Measurements from ENCODE around the gene PTPA. TPM values are rescaled to one million over a fixed set of nuclear protein-coding genes. Genes with fewer than 3 reads are reported as not detected.
"Not testable (repeated sequence)": the region's sequence is repeated elsewhere in the genome, so short reads cannot be mapped to it uniquely, and the experiment has no call there.

PTPA gene
- total RNA-seq, 1 donor: 73.5 TPM

DNA sequence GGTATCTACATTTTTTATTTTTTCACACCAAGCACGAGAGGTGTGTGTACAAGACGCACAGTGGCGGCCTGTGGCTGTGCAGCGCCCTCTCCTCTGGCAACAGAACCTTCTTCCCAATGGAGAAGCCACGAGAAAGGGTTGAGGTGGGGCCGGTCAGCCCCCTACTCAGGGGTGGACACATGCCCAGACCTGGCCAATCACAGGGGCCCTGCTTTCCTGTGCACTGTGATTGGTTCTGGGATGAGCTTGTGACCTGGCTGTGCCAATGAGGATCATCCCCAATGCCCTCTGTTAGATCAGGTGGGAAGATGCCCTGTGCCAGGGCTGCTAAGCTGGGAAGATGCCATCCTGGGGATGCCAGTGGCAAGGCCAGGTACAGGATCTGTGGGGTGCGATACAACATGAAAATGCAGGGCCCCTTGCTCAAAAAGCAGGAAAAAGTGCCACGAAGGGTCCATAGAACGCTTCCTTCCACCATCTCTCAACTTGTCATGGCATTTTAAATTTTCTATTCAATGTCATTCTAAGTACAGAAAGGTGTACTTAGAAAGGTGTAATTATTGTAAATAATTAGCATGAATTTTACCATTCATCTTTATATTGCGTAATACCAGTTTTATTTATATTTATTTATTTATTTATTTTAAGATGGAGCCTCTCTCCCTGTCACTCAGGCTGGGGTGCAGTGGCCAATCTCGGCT lies 51.4 kb downstream of the PTPA start:
- H3K4me3 ChIP-seq (ENCODE audit: insufficient read depth, low read length): no peak overlapping the region
- no peak overlapping the region for H2AFZ ChIP-seq (ENCODE audit: low read length)
- H3K4me2 ChIP-seq (ENCODE audit: insufficient read depth, low read length): no peak overlapping the region
- peak; percentile 65 for DNase-seq (ENCODE audit: insufficient read length, low spot score, missing footprints)
- no peaks in the 10 kb centered on the region for H3K79me2 ChIP-seq (ENCODE audit: insufficient read depth, low read length)
- no peaks in the 10 kb centered on the region for H3K27me3 ChIP-seq (ENCODE audit: insufficient read depth, low read length)
- peaks cover 28% of the 10 kb centered on the region for H3K4me1 ChIP-seq (ENCODE audit: insufficient read depth, low read length)
- no peaks in the 10 kb centered on the region for H3K9me3 ChIP-seq (ENCODE audit: low read depth, low read length)
- no peaks in the 10 kb centered on the region for H3K36me3 ChIP-seq (ENCODE audit: insufficient read depth, low read length)
- H4K20me1 ChIP-seq (ENCODE audit: insufficient read depth, low read length): no peaks in the 10 kb centered on the region
- TF ChIP-seq, protein P1, sequence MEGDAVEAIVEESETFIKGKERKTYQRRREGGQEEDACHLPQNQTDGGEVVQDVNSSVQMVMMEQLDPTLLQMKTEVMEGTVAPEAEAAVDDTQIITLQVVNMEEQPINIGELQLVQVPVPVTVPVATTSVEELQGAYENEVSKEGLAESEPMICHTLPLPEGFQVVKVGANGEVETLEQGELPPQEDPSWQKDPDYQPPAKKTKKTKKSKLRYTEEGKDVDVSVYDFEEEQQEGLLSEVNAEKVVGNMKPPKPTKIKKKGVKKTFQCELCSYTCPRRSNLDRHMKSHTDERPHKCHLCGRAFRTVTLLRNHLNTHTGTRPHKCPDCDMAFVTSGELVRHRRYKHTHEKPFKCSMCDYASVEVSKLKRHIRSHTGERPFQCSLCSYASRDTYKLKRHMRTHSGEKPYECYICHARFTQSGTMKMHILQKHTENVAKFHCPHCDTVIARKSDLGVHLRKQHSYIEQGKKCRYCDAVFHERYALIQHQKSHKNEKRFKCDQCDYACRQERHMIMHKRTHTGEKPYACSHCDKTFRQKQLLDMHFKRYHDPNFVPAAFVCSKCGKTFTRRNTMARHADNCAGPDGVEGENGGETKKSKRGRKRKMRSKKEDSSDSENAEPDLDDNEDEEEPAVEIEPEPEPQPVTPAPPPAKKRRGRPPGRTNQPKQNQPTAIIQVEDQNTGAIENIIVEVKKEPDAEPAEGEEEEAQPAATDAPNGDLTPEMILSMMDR (IDR thresholded peaks at IDR 0.05; ENCODE audit: extremely low read depth, low read depth, low read length): no peak
- H3K27ac ChIP-seq (ENCODE audit: low read depth, low read length): no peak overlapping the region

DNA sequence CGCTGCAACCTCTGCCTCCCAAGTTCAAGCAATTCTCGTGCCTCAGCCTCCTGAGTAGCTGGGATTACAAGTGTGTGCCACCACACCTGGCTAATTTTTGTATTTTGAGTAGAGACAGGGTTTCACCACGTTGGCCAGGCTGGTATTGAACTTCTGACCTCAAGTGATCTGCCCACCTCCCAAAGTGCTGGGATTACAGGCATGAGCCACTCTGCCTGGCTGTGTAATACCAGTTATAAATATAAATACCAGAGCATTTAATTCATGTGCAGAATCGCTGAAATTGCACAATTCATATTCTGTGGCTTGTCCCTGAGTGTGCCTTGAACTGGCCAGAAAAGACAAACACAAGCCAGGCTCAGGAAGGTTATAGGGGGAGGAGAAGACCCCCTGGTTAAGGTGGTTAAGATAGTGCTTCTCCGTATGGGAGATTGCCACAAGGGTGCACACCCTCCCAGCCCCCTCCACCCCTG lies 52.0 kb downstream of the PTPA start:
- not testable (repeated sequence) for H3K4me3 ChIP-seq (ENCODE audit: insufficient read depth, low read length); H3K36me3 ChIP-seq (ENCODE audit: insufficient read depth, low read length); H3K79me2 ChIP-seq (ENCODE audit: insufficient read depth, low read length); H3K9me3 ChIP-seq (ENCODE audit: low read depth, low read length); H4K20me1 ChIP-seq (ENCODE audit: insufficient read depth, low read length); H2AFZ ChIP-seq (ENCODE audit: low read length); H3K27me3 ChIP-seq (ENCODE audit: insufficient read depth, low read length); H3K4me2 ChIP-seq (ENCODE audit: insufficient read depth, low read length)
- peak; percentile 30 for DNase-seq (ENCODE audit: insufficient read length, low spot score, missing footprints)
- H3K4me1 ChIP-seq (ENCODE audit: insufficient read depth, low read length): peaks cover 34% of the 10 kb centered on the region
- H3K27ac ChIP-seq (ENCODE audit: low read depth, low read length): peak overlapping the region; percentile 56

DNA sequence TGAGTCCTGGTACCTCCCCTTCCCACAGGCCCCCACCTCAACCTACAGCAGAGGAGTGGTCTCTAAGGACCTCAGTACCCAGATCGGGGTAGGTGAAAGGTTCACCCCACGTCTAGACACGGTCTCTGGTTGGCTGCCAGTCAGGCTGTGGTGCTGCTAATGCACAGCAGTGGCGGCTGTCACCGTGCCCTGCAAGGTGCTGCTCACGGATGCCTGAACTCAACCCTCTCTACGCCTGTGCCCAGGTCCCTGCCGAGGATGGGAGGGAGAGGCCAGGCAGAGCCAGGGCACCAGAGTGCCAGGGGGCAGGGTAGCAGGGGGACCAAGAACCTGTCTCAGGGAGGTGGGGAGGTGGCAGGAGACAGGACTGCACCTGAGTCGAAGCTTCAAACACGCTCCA lies 52.5 kb downstream of the PTPA start:
- no peaks in the 10 kb centered on the region for H3K9me3 ChIP-seq (ENCODE audit: low read depth, low read length)
- H3K4me3 ChIP-seq (ENCODE audit: insufficient read depth, low read length): no peak overlapping the region
- H3K27me3 ChIP-seq (ENCODE audit: insufficient read depth, low read length): no peaks in the 10 kb centered on the region
- no peak overlapping the region for H2AFZ ChIP-seq (ENCODE audit: low read length)
- TF ChIP-seq, protein P1 (IDR thresholded peaks at IDR 0.05; ENCODE audit: extremely low read depth, low read depth, low read length): no peak
- H3K36me3 ChIP-seq (ENCODE audit: insufficient read depth, low read length): no peaks in the 10 kb centered on the region
- DNase-seq (ENCODE audit: insufficient read length, low spot score, missing footprints): no peak
- H3K27ac ChIP-seq (ENCODE audit: low read depth, low read length): peak overlapping the region; percentile 56
- H3K4me1 ChIP-seq (ENCODE audit: insufficient read depth, low read length): peaks cover 39% of the 10 kb centered on the region
- H3K79me2 ChIP-seq (ENCODE audit: insufficient read depth, low read length): no peaks in the 10 kb centered on the region
- H4K20me1 ChIP-seq (ENCODE audit: insufficient read depth, low read length): no peaks in the 10 kb centered on the region
- no peak overlapping the region for H3K4me2 ChIP-seq (ENCODE audit: insufficient read depth, low read length)

DNA sequence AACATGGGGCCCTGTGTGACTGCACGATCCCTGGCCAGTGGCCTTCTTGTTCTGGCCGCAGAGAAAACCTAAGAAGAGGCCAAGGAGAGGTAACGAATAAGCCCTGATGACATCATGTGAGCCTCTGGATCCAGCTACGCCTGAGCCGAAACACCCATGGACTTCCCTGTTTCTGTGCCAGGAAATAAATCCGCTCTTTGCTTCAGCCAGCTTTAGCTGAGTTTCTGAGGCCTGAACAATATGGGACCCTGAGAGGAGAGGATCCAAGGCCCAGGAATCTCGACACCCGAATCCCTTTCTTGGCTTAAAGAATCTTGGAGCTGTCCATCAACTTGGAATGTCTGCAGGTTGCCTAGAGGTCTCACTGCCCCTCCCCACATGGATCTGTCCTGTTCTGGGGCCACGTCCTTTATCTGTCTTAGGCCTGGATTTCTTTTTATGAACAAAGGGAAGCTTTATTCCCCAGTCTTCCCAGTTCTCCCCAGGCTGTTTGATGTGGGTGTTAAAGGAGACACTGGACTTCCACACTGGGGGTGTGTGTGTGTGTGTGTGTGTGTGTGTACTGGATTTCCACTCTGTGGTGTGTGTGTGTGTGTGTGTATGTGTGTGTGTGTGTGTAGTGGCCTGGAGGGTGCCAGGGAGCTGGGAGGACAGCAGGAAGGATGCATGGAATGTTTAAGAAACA lies 53.2 kb downstream of the PTPA start:
- Histone ChIP-seq H3K4me2 (ENCODE audit: insufficient read depth, low read length) (no peak overlapping the region), H3K36me3 (ENCODE audit: insufficient read depth, low read length) (no peaks in the 10 kb centered on the region), H3K27ac (ENCODE audit: low read depth, low read length) (peak overlapping the region; percentile 56), H3K79me2 (ENCODE audit: insufficient read depth, low read length) (no peaks in the 10 kb centered on the region), H3K9me3 (ENCODE audit: low read depth, low read length) (no peaks in the 10 kb centered on the region), H3K4me3 (ENCODE audit: insufficient read depth, low read length) (no peak overlapping the region), H4K20me1 (ENCODE audit: insufficient read depth, low read length) (no peaks in the 10 kb centered on the region), H3K4me1 (ENCODE audit: insufficient read depth, low read length) (peaks cover 41% of the 10 kb centered on the region), H3K27me3 (ENCODE audit: insufficient read depth, low read length) (no peaks in the 10 kb centered on the region), H2AFZ (ENCODE audit: low read length) (peak overlapping the region; percentile 6)
- DNase-seq (ENCODE audit: insufficient read length, low spot score, missing footprints): peak; percentile 79
- TF ChIP-seq, protein P1 (IDR thresholded peaks at IDR 0.05; ENCODE audit: extremely low read depth, low read depth, low read length): no peak
